22Rv1 (cell line): ENCODE results near the gene PAPSS2.

Experiments used
- H3K27ac ChIP-seq: fragments of 450-650 bp; 2 replicates; pipeline ENCODE4 v1.5.1; 2017
- ZFX ChIP-seq: fragments of 450-650 bp; IDR thresholded peaks from 2 replicates; pipeline ENCODE4 v1.6.1; 2017; ENCODE audit warnings: antibody characterized with exemption, borderline replicate concordance
- TF ChIP-seq, protein P1 (sequence below): fragments of 450-650 bp; IDR thresholded peaks from 2 replicates; pipeline ENCODE4 v1.5.1; 2017; ENCODE audit warnings: mild to moderate bottlenecking

The PAPSS2 gene

GRCh38 chr10:87646192-87646909 is 13.3 kb upstream of the PAPSS2 start:
- peak overlapping the region; percentile 39 for H3K27ac ChIP-seq
- TF ChIP-seq ZFX: no peak
- TF ChIP-seq, protein P1, sequence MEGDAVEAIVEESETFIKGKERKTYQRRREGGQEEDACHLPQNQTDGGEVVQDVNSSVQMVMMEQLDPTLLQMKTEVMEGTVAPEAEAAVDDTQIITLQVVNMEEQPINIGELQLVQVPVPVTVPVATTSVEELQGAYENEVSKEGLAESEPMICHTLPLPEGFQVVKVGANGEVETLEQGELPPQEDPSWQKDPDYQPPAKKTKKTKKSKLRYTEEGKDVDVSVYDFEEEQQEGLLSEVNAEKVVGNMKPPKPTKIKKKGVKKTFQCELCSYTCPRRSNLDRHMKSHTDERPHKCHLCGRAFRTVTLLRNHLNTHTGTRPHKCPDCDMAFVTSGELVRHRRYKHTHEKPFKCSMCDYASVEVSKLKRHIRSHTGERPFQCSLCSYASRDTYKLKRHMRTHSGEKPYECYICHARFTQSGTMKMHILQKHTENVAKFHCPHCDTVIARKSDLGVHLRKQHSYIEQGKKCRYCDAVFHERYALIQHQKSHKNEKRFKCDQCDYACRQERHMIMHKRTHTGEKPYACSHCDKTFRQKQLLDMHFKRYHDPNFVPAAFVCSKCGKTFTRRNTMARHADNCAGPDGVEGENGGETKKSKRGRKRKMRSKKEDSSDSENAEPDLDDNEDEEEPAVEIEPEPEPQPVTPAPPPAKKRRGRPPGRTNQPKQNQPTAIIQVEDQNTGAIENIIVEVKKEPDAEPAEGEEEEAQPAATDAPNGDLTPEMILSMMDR: no peak

GRCh38 chr10:87646935-87647334 is 12.7 kb upstream of the PAPSS2 start:
- TF ChIP-seq, protein P1: no peak
- TF ChIP-seq ZFX: no peak
- H3K27ac ChIP-seq: peak overlapping the region; percentile 39

- no peak overlapping the region for H3K27ac ChIP-seq
- no peak for TF ChIP-seq ZFX
- TF ChIP-seq, protein P1: no peak
These were observed 8.7 kb upstream of the PAPSS2 start for GRCh38 chr10:87650838-87651589.

GRCh38 chr10:87651801-87652200 is 7.9 kb upstream of the PAPSS2 start:
- H3K27ac ChIP-seq: no peak overlapping the region
- TF ChIP-seq, protein P1: no peak
- TF ChIP-seq ZFX: no peak

DNA sequence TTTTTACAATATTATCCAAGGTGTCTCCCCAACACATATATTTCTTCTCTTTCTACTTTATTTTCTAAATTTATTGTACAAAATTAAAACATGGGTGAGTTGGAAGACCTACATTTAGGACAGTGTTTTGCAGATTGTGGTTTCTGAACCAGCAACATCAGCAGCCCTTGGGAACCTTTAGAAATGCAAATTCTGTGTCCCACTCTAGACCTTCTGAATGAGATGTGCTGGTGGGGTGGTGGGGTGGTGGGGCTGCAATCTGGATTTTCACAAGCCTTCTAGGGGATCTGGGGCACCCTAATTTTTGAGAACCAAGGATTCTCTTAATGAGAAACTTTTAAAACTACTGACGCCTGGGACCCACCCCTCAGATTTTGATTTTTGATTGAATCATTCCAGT is 7.4 kb upstream of the PAPSS2 start:
- H3K27ac ChIP-seq: no peak overlapping the region
- TF ChIP-seq ZFX: no peak
- TF ChIP-seq, protein P1: no peak

DNA sequence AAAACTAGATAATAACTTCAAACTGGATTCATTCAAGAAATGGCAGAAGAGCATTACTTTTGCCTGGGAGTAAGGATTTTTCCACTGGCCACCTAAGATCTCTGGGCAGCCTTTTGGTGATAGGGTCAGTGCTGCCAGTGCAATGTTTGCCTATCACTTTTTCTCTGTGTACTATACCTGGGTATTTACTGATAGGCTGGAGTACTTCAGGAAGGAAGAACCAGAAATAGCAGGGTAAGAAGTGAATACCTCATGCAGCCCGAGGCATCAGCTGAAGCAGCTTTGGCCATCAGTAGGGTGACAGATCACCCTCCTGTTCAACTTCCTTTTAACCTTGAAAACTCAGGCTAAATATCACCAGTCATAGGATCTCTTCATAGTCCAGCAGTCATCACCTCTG is 5.5 kb upstream of the PAPSS2 start:
- TF ChIP-seq ZFX: no peak
- TF ChIP-seq, protein P1: no peak
- H3K27ac ChIP-seq: no peak overlapping the region
